Measurements from ENCODE around the gene HMOX1. TPM values are rescaled to one million over a fixed set of nuclear protein-coding genes. Genes with fewer than 3 reads are reported as not detected.
"Not testable (repeated sequence)": the region's sequence is repeated elsewhere in the genome, so short reads cannot be mapped to it uniquely, and the experiment has no call there.

The HMOX1 gene
- total RNA-seq, 1 experiment from 2014 or later, result 49.8 TPM

- DNase-seq (ENCODE audit: extremely low read depth, low read depth), result peak; percentile 36
These were observed 50.0 kb downstream of the HMOX1 start for GRCh38 chr22:35430897-35431322.

GRCh38 chr22:35431483-35432227 lies 50.8 kb downstream of the HMOX1 start:
- DNase-seq (ENCODE audit: extremely low read depth, low read depth), result no peak

GRCh38 chr22:35432228-35432905 lies 51.5 kb downstream of the HMOX1 start:
- DNase-seq (ENCODE audit: extremely low read depth, low read depth), result no peak

- no peak for DNase-seq (ENCODE audit: extremely low read depth, low read depth)
These were observed 53.3 kb downstream of the HMOX1 start for GRCh38 chr22:35434061-35434710.

DNA sequence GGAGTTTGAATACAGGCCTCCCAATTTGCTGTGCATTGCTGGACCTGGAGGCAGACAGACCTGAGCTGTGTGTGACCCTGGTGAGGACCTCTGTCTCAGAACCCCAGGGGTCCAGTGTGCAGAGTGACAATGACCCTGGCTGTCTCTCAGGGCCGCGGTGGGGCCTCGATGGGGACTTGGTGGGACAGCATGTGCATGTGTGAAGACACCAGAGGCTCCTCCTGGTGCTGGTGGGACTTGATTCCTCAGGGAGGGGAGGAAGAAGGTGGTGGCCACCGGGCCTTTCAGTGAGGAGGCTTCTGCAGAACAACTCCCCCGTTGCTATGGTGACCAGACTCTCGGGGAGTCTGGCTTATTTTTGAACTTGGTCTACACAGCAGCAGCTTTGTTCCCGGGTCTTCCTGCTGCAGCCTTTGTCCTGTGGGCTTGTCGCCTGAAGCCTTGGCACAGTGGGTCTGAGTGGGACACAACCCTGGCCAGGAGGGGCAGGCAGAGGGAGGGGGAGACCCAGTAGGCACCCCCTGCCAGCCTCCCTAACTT lies 54.4 kb downstream of the HMOX1 start:
- DNase-seq (ENCODE audit: extremely low read depth, low read depth), result no peak

- no peak for DNase-seq (ENCODE audit: extremely low read depth, low read depth)
These were observed 55.5 kb downstream of the HMOX1 start for GRCh38 chr22:35436421-35436820.

- no peak for DNase-seq (ENCODE audit: extremely low read depth, low read depth)
These were observed 56.2 kb downstream of the HMOX1 start for GRCh38 chr22:35437049-35437448.

GRCh38 chr22:35438673-35439364 lies 57.9 kb downstream of the HMOX1 start:
- DNase-seq (ENCODE audit: extremely low read depth, low read depth), result not testable (repeated sequence)

- no peak for DNase-seq (ENCODE audit: extremely low read depth, low read depth)
These were observed 58.4 kb downstream of the HMOX1 start for GRCh38 chr22:35439365-35439717.

DNA sequence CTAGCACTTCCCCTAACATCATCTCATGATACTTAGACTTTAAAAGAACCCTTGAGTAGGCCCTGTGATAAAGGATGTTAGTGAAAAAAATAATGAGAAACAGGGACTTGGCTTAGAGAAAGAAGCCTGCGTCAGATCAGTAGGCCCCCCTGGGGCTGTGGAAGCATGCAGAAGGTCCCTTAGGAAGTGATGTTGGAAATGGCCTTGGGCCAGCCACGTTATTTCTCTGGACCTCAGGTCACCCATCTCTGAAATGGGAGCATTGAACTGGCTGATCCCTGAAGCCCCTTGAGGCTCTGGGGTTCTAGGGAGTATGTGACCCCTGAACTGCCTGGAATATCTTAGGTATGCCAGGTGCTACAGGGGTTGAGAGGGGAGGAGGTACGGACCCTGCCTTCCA lies 59.2 kb downstream of the HMOX1 start:
- DNase-seq (ENCODE audit: extremely low read depth, low read depth), result no peak

DNA sequence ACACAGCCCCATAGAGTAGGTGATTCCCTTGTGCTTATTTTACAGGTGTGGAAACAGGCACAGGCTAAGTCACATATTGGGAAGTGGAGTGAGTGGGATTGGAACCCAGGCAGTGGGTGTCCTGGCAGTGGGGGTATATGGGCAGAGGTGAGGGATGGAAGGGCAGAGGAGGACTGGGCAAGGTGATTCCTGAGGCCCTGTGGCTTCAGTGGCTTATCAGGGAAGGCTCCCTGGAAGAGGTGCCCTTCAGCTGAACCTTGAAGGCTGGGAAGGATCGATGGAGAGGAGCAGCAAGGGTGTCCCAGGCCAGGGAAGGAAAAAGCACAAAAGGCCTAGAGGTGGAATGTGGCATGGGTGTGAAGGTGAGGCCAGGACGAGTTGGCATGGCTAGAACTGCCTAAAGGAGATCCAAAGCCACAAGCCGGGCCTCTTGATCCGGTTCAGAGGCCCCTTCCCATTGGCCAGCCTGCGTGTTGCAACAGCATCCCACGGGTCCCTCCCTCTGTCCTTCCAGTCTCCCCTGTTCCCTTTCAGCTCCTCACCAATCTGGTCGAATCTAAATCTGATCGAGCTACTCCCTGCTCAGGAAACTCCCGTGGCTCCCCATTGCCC lies 60.7 kb downstream of the HMOX1 start:
- DNase-seq (ENCODE audit: extremely low read depth, low read depth), result no peak

GRCh38 chr22:35442471-35442870 lies 61.6 kb downstream of the HMOX1 start:
- DNase-seq (ENCODE audit: extremely low read depth, low read depth), result no peak

- no peak for DNase-seq (ENCODE audit: extremely low read depth, low read depth)
These were observed 62.4 kb downstream of the HMOX1 start for GRCh38 chr22:35443338-35443737.

Small RNA genes within 50 kb of the gene (small RNA-seq; reads per million reads assigned to genes)
- gene MIR3909, result 0.10 to 1.2 reads per million in 2 experiments
- 0 reads per million in 2 experiments for gene MIR6069

Other genes with a start within 250 kb of the HMOX1 start
- 17.0 and 22.9 TPM in 2 replicates for gene HMGXB4, start 123.6 kb upstream of the HMOX1 start, total RNA-seq (2014; rRNA removed; shearing (Covaris generic))
- 18.9 and 19.3 TPM in 2 replicates for gene TOM1, start 81.2 kb upstream of the HMOX1 start, total RNA-seq (2014; rRNA removed; shearing (Covaris generic))
- 29.5 and 32.1 TPM in 2 replicates for gene MCM5, start 19.0 kb downstream of the HMOX1 start, total RNA-seq (2014; rRNA removed; shearing (Covaris generic))
- 0.02 TPM in 1 of 2 replicates, not detected in the other for gene RASD2, start 159.7 kb downstream of the HMOX1 start, total RNA-seq (2014; rRNA removed; shearing (Covaris generic))
- 0.10 TPM in 1 of 2 replicates, not detected in the other for gene MB, start 236.2 kb downstream of the HMOX1 start, total RNA-seq (2014; rRNA removed; shearing (Covaris generic))